ENCODE measurements around the gene SYT6. TPM values are rescaled to one million over a fixed set of nuclear protein-coding genes. Genes with fewer than 3 reads are reported as not detected.

SYT6 gene
- total RNA-seq, 1 donor from 2014 or later, result not detected

- Mint-ChIP-seq H3K4me1 (ENCODE audit: unreplicated experiment) (no peaks in the 10 kb centered on the region), H3K27ac (ENCODE audit: unreplicated experiment) (no peak overlapping the region), H3K27me3 (ENCODE audit: unreplicated experiment) (peaks cover 17% of the 10 kb centered on the region), H3K36me3 (ENCODE audit: unreplicated experiment) (no peaks in the 10 kb centered on the region), H3K4me3 (ENCODE audit: unreplicated experiment) (no peak overlapping the region), H3K9me3 (ENCODE audit: unreplicated experiment) (no peaks in the 10 kb centered on the region)
- no peak for TF ChIP-seq CTCF (IDR thresholded peaks at IDR 0.05)
- no peak for DNase-seq (ENCODE audit: extremely low spot score, unreplicated experiment)
These were observed 13.6 kb upstream of the SYT6 start for GRCh38 chr1:114167226-114167625.

GRCh38 chr1:114164840-114165543 is 11.3 kb upstream of the SYT6 start:
- peaks cover 34% of the 10 kb centered on the region for H3K27me3 Mint-ChIP-seq (ENCODE audit: unreplicated experiment)
- H3K9me3 Mint-ChIP-seq (ENCODE audit: unreplicated experiment), result no peaks in the 10 kb centered on the region

GRCh38 chr1:114159941-114160340 is 6.3 kb upstream of the SYT6 start:
- TF ChIP-seq CTCF (IDR thresholded peaks at IDR 0.05), result no peak
- Mint-ChIP-seq H3K4me1 (ENCODE audit: unreplicated experiment) (no peaks in the 10 kb centered on the region), H3K27me3 (ENCODE audit: unreplicated experiment) (peaks cover 70% of the 10 kb centered on the region)

More at GRCh38 chr1:114164840-114165543, 11.3 kb upstream of the SYT6 start:
- Mint-ChIP-seq H3K4me1 (ENCODE audit: unreplicated experiment) (no peaks in the 10 kb centered on the region), H3K27ac (ENCODE audit: unreplicated experiment) (no peak overlapping the region), H3K36me3 (ENCODE audit: unreplicated experiment) (no peaks in the 10 kb centered on the region), H3K4me3 (ENCODE audit: unreplicated experiment) (no peak overlapping the region)
- TF ChIP-seq CTCF (IDR thresholded peaks at IDR 0.05), result no peak
- no peak for DNase-seq (ENCODE audit: extremely low spot score, unreplicated experiment)

GRCh38 chr1:114157275-114157660 is 3.6 kb upstream of the SYT6 start:
- Mint-ChIP-seq H3K4me3 (ENCODE audit: unreplicated experiment) (no peak overlapping the region), H3K4me1 (ENCODE audit: unreplicated experiment) (peaks cover 15% of the 10 kb centered on the region), H3K9me3 (ENCODE audit: unreplicated experiment) (no peaks in the 10 kb centered on the region), H3K36me3 (ENCODE audit: unreplicated experiment) (no peaks in the 10 kb centered on the region), H3K27me3 (ENCODE audit: unreplicated experiment) (peaks cover 77% of the 10 kb centered on the region), H3K27ac (ENCODE audit: unreplicated experiment) (no peak overlapping the region)
- no peak for TF ChIP-seq CTCF (IDR thresholded peaks at IDR 0.05)
- no peak for DNase-seq (ENCODE audit: extremely low spot score, unreplicated experiment)

More at GRCh38 chr1:114159941-114160340, 6.3 kb upstream of the SYT6 start:
- Mint-ChIP-seq H3K9me3 (ENCODE audit: unreplicated experiment) (no peaks in the 10 kb centered on the region), H3K27ac (ENCODE audit: unreplicated experiment) (no peak overlapping the region), H3K4me3 (ENCODE audit: unreplicated experiment) (no peak overlapping the region), H3K36me3 (ENCODE audit: unreplicated experiment) (no peaks in the 10 kb centered on the region)
- DNase-seq (ENCODE audit: extremely low spot score, unreplicated experiment), result no peak

- H3K4me3 Mint-ChIP-seq (ENCODE audit: unreplicated experiment), result no peak overlapping the region
- H3K27me3 Mint-ChIP-seq (ENCODE audit: unreplicated experiment), result peaks cover 82% of the 10 kb centered on the region
- no peak for TF ChIP-seq CTCF (IDR thresholded peaks at IDR 0.05)
- DNase-seq (ENCODE audit: extremely low spot score, unreplicated experiment), result no peak
- no peaks in the 10 kb centered on the region for H3K9me3 Mint-ChIP-seq (ENCODE audit: unreplicated experiment)
- no peak overlapping the region for H3K27ac Mint-ChIP-seq (ENCODE audit: unreplicated experiment)
- H3K4me1 Mint-ChIP-seq (ENCODE audit: unreplicated experiment), result peaks cover 19% of the 10 kb centered on the region
- peaks cover 2% of the 10 kb centered on the region for H3K36me3 Mint-ChIP-seq (ENCODE audit: unreplicated experiment)
These were observed 3.0 kb upstream of the SYT6 start for GRCh38 chr1:114156538-114157274.

All from osteocyte (in vitro differentiated cells).